CD14-positive monocyte (primary cell): ENCODE measurements around the gene HLA-DQA2. TPM values are rescaled to one million over a fixed set of nuclear protein-coding genes. Genes with fewer than 3 reads are reported as not detected.

Experiments
- DNase-seq, 3 donors: peaks; one replicate each; pipeline ENCODE4 v3.0.0-alpha.2; 2011 to 2022
- H2AFZ ChIP-seq: 2 replicates; pipeline ENCODE4 v1.6.0; 2012; ENCODE audit warnings: mild to moderate bottlenecking, low read depth, low read length, inconsistent platforms; ENCODE audit not compliant: insufficient read depth, poor library complexity, severe bottlenecking
- H3K27ac ChIP-seq, 2 donors: 1 replicate in 1 of 2; 2 replicates in 1 of 2; pipeline ENCODE4 v1.5.1; 2012 to 2013; ENCODE audit warnings: low read length in 2 of 2, control low read depth in 1 of 2, inconsistent platforms in 1 of 2, low read depth in 1 of 2, mild to moderate bottlenecking in 1 of 2
- H3K27me3 ChIP-seq, 2 donors: one replicate each; pipeline versions ENCODE4 v1.6.0 to v1.6.1; 2011 to 2013; ENCODE audit warnings: low read length in 2 of 2; ENCODE audit not compliant: control insufficient read depth in 2 of 2, insufficient read depth in 2 of 2
- H3K36me3 ChIP-seq, 2 donors: replicated peaks in 1 of 2; 1 replicate in 1 of 2; 2 replicates in 1 of 2; pipeline versions ENCODE4 v1.5.1 to v1.6.1; 2012 to 2013; ENCODE audit warnings: low read length in 2 of 2, control low read depth in 1 of 2, inconsistent platforms in 1 of 2, mild to moderate bottlenecking in 1 of 2; ENCODE audit not compliant: insufficient read depth in 2 of 2, control insufficient read depth in 1 of 2
- H3K4me1 ChIP-seq, 2 donors: 1 replicate in 1 of 2; 2 replicates in 1 of 2; pipeline versions ENCODE4 v1.5.1 to v1.6.1; 2012 to 2013; ENCODE audit warnings: low read length in 2 of 2, control low read depth in 1 of 2, inconsistent platforms in 1 of 2, mild to moderate bottlenecking in 1 of 2, moderate library complexity in 1 of 2; ENCODE audit not compliant: insufficient read depth in 2 of 2, control insufficient read depth in 1 of 2
- H3K4me2 ChIP-seq: replicated peaks from 2 replicates; pipeline ENCODE3; 2012; ENCODE audit warnings: low read length, moderate library complexity, mild to moderate bottlenecking; ENCODE audit not compliant: poor library complexity, severe bottlenecking; ENCODE audit errors: extremely low read depth
- H3K4me3 ChIP-seq, 3 experiments: fragments of 200-600 bp in 1 of 3; sonication (generic) in 1 of 3; replicated peaks in 1 of 3; 1 replicate in 2 of 3; 2 replicates in 1 of 3; pipeline ENCODE4 v1.5.1; 2011 to 2013; ENCODE audit warnings: low read length in 3 of 3, mild to moderate bottlenecking in 3 of 3, control low read depth in 2 of 3, low read depth in 2 of 3, inconsistent platforms in 1 of 3, moderate library complexity in 1 of 3
- H3K79me2 ChIP-seq: 2 replicates; pipeline ENCODE4 v1.6.0; 2012; ENCODE audit warnings: mild to moderate bottlenecking, control low read depth, inconsistent platforms, low read length, moderate library complexity; ENCODE audit not compliant: insufficient read depth
- H3K9ac ChIP-seq: 2 replicates; pipeline ENCODE4 v1.6.0; 2017; ENCODE audit warnings: low read length, mild to moderate bottlenecking; ENCODE audit not compliant: insufficient read depth, poor library complexity, severe bottlenecking
- H3K9me3 ChIP-seq, 2 donors: replicated peaks in 1 of 2; 1 replicate in 1 of 2; 2 replicates in 1 of 2; pipeline versions ENCODE4 v1.5.1 to v1.6.1; 2012 to 2013; ENCODE audit warnings: low read length in 2 of 2, control low read depth in 1 of 2; ENCODE audit not compliant: control insufficient read depth in 1 of 2, insufficient read depth in 1 of 2
- H4K20me1 ChIP-seq: 2 replicates; pipeline ENCODE4 v1.6.0; 2012; ENCODE audit warnings: mild to moderate bottlenecking, low read length, control low read depth, moderate library complexity; ENCODE audit not compliant: insufficient read depth
- H3K27ac Mint-ChIP-seq, 7 donors: one replicate each; pipeline ENCODE4 v1.8.0; 2020; ENCODE audit warnings: mild to moderate bottlenecking in 7 of 7, mixed read lengths in 7 of 7, moderate library complexity in 6 of 7, inconsistent platforms in 2 of 7
- H3K27me3 Mint-ChIP-seq, 3 donors: one replicate each; pipeline ENCODE4 v1.8.0; 2021 to 2022; ENCODE audit warnings: low read depth in 3 of 3, mild to moderate bottlenecking in 3 of 3, mixed read lengths in 3 of 3, moderate library complexity in 3 of 3, inconsistent platforms in 1 of 3
- H3K36me3 Mint-ChIP-seq, 2 donors: one replicate each; pipeline ENCODE4 v1.8.0; 2020; ENCODE audit warnings: mixed read lengths in 2 of 2, inconsistent platforms in 1 of 2, mild to moderate bottlenecking in 1 of 2
- H3K4me1 Mint-ChIP-seq: one replicate; pipeline ENCODE4 v1.8.0; 2020; ENCODE audit warnings: mild to moderate bottlenecking, mixed read lengths
- H3K4me3 Mint-ChIP-seq, 2 donors: one replicate each; pipeline ENCODE4 v1.8.0; 2020; ENCODE audit warnings: mild to moderate bottlenecking in 2 of 2, mixed read lengths in 2 of 2, moderate library complexity in 1 of 2
- H3K9me3 Mint-ChIP-seq, 7 donors: one replicate each; pipeline ENCODE4 v1.8.0; 2020 to 2022; ENCODE audit warnings: mixed read lengths in 7 of 7, mild to moderate bottlenecking in 6 of 7, moderate library complexity in 6 of 7, inconsistent platforms in 2 of 7
- WGBS: methylation state at CpG from one replicate; pipeline ENCODE4 v1.1.5; 2013; ENCODE audit warnings: missing lambda C conversion rate; ENCODE audit not compliant: insufficient coverage; 5-methylcytosine and 5-hydroxymethylcytosine counted together
- intact Hi-C, 2 donors: fragments of 100-400 bp; cut with micrococcal nuclease; formaldehyde crosslinking; loops; one replicate each; pipeline versions ENCODE4 v1.15.0 to v1.15.1; 2023
- polyA plus RNA-seq, 3 donors: library from polyadenylated mRNA; depleted of rRNA in 1 of 3; unstranded in 2 of 3; stranded (reverse) in 1 of 3; fragments of 300-500 nt in 2 of 3; fragments of >200 nt in 1 of 3; fragmentation: Illumina TruSeq in 2 of 3; gene quantifications; 1 replicate in 2 of 3; 2 replicates in 1 of 3; pipeline ENCODE4 v1.2.3, GENCODE V29; 2012 to 2021
- TF ChIP-seq, protein P1 (sequence below): fragments of 200-600 bp; IDR thresholded peaks from one replicate; pipeline ENCODE4 v1.8.0; 2022; ENCODE audit warnings: antibody characterized with exemption, mild to moderate bottlenecking

HLA-DQA2 gene
- polyA plus RNA-seq, 3 donors, result 0.24 to 53.5 (median 15.5) TPM

DNA sequence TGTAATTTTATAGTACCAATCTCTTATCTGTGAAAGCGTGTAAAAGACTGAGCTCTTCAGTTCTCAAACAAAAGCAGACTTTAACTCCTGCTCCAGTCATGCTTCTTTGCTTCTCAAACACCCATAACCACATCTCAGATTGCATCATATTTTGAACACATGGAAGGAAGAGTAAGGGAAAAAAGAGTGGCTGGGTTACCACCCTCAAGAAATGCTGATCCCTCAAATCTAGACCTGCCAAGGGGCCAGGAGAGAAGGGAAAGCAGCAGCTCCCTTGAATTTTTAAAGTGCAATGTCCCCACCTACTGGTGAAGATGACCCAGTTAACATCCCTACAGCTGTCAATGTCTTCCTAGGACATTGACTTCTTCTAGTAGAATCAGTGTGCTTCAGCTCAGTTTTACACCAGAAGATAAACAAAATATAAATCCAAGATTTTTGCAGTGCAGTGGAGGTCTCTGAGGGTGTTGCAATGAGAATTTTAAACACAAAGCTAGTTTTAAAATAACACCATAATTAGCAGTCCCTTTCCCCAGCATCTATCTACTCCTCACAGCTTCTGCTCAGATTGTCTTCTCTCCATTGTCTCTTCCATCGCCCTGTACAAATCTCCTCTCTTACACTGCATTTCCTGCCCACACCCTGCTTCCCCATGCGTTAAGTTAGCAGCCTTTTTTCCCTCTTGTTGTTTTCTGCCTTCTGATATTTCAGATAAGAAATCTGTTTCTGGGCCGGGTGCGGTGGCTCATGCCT, 44.8 kb downstream of the HLA-DQA2 start:
- intact Hi-C loops, result loop anchor here (2.0 to 5.0 kb wide), 2 partner anchors 74 to 371 kb away; no protein-coding TSS in a partner anchor
- Mint-ChIP-seq H3K4me3 (peak overlapping the region in 1 of 2 donors; percentile 52), H3K27ac (peak overlapping the region in 2 of 7 donors; percentile 21 to 82), H3K27me3 (peaks cover 6 to 12% (median 9%) of the 10 kb centered on the region in 3 donors), H3K4me1 (peaks cover 8% of the 10 kb centered on the region), H3K9me3 (peaks cover 0 to 8% (median 2%) of the 10 kb centered on the region in 7 donors), H3K36me3 (no peaks in the 10 kb centered on the region)
- peak; percentile 61 to 69 (median 62) for DNase-seq
- 25% methylated on average over 4 of the region's 5 CpGs for WGBS
- no peaks in the 10 kb centered on the region for H4K20me1 ChIP-seq
- no peaks in the 10 kb centered on the region for H3K27me3 ChIP-seq
- no peaks in the 10 kb centered on the region for H3K9me3 ChIP-seq
- H3K9ac ChIP-seq, result no peak overlapping the region
- no peak overlapping the region for H3K4me3 ChIP-seq
- TF ChIP-seq, protein P1, sequence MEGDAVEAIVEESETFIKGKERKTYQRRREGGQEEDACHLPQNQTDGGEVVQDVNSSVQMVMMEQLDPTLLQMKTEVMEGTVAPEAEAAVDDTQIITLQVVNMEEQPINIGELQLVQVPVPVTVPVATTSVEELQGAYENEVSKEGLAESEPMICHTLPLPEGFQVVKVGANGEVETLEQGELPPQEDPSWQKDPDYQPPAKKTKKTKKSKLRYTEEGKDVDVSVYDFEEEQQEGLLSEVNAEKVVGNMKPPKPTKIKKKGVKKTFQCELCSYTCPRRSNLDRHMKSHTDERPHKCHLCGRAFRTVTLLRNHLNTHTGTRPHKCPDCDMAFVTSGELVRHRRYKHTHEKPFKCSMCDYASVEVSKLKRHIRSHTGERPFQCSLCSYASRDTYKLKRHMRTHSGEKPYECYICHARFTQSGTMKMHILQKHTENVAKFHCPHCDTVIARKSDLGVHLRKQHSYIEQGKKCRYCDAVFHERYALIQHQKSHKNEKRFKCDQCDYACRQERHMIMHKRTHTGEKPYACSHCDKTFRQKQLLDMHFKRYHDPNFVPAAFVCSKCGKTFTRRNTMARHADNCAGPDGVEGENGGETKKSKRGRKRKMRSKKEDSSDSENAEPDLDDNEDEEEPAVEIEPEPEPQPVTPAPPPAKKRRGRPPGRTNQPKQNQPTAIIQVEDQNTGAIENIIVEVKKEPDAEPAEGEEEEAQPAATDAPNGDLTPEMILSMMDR, result peak; percentile 85
- peak overlapping the region; percentile 37 for H2AFZ ChIP-seq
- H3K36me3 ChIP-seq, result no peaks in the 10 kb centered on the region
- H3K27ac ChIP-seq, result no peak overlapping the region
- H3K79me2 ChIP-seq, result no peaks in the 10 kb centered on the region
- H3K4me2 ChIP-seq, result no peak overlapping the region
- H3K4me1 ChIP-seq, result peaks cover 8 to 12% of the 10 kb centered on the region in 2 donors

DNA sequence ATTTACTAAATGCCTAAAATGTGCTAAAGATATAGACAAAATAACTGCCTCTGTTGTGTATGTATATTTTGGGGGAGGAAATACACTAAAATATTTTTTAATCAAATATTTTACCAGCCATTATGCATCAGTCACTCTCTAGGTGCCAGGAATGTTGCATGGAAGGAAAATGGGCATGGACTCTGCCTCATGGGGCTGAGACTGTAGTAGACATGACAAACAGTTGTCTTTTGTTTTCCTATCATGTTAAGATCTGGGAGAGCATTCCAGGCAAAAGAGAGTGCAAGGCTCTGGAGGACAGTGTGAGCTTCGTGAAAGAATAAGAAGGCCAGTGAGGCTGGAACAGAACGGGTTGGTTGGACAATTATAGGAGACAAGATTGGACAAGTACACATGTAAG, 49.1 kb downstream of the HLA-DQA2 start:
- Mint-ChIP-seq H3K36me3 (no peaks in the 10 kb centered on the region), H3K27ac (no peak overlapping the region), H3K4me3 (no peak overlapping the region), H3K9me3 (peaks cover 0 to 2% (median 0%) of the 10 kb centered on the region in 7 donors), H3K27me3 (peaks cover 6 to 12% (median 9%) of the 10 kb centered on the region in 3 donors), H3K4me1 (peaks cover 31% of the 10 kb centered on the region)
- intact Hi-C loops, result loop anchor here in 1 of 2 donors (10.0 kb wide), 2 partner anchors 86 to 546 kb away; no protein-coding TSS in a partner anchor
- H3K27ac ChIP-seq, result no peak overlapping the region
- H2AFZ ChIP-seq, result no peak overlapping the region
- H3K79me2 ChIP-seq, result no peaks in the 10 kb centered on the region
- no peak overlapping the region for H3K4me2 ChIP-seq
- H3K4me1 ChIP-seq, result peaks cover 32 to 36% of the 10 kb centered on the region in 2 donors
- H3K27me3 ChIP-seq, result no peaks in the 10 kb centered on the region
- no peak overlapping the region for H3K9ac ChIP-seq
- TF ChIP-seq, protein P1, result no peak
- no peaks in the 10 kb centered on the region for H4K20me1 ChIP-seq
- DNase-seq, result no peak
- no peaks in the 10 kb centered on the region for H3K36me3 ChIP-seq
- no peaks in the 10 kb centered on the region for H3K9me3 ChIP-seq
- H3K4me3 ChIP-seq, result no peak overlapping the region
- WGBS, result 80% methylated on average over 1 of the region's 2 CpGs
